H1 (cell line): ENCODE measurements around the gene CLDN15. TPM values are rescaled to one million over a fixed set of nuclear protein-coding genes. Genes with fewer than 3 reads are reported as not detected.
A peak's percentile ranks its signal among the peaks of the same experiment; 100 is the strongest.

Experiments
- CTCF ChIA-PET: fragments of 300-600 bp; sonication (Branson Sonifier 250); formaldehyde crosslinking; loops from one replicate; lab custom pipeline; 2021; ENCODE audit not compliant: partially characterized antibody; lab: Charles Lee
- POLR2A ChIA-PET: fragments of 300-600 bp; sonication (Branson Sonifier 250); formaldehyde crosslinking; loops from one replicate; lab custom pipeline; 2021; ENCODE audit warnings: inconsistent platforms; ENCODE audit not compliant: partially characterized antibody; lab: Charles Lee
- DNase-seq, 2 experiments: peaks; one replicate each; pipeline versions ENCODE4 v3.0.0 to v3.0.0-alpha.2; 2010 to 2022; ENCODE audit warnings: low spot score in 2 of 2, low read depth in 1 of 2, mixed read lengths in 1 of 2
- FAIRE-seq: peaks from 2 replicates; lab custom pipeline; 2011; peaks lifted over from hg19 to GRCh38; lab: Jason Lieb, UNC
- H2AFZ ChIP-seq: 2 replicates; pipeline ENCODE4 v1.8.1; 2012; ENCODE audit warnings: low read length, inconsistent platforms
- H2AK5ac ChIP-seq: 2 replicates; pipeline ENCODE4 v1.6.1; 2013; ENCODE audit warnings: low read depth, low read length
- H2BK120ac ChIP-seq: replicated peaks from 2 replicates; pipeline ENCODE3; 2013; ENCODE audit warnings: low read depth, low read length, inconsistent platforms
- H2BK12ac ChIP-seq: 2 replicates; pipeline ENCODE4 v1.6.1; 2013; ENCODE audit warnings: low read depth, low read length
- H2BK15ac ChIP-seq: 2 replicates; pipeline ENCODE4 v1.6.1; 2013; ENCODE audit warnings: low read length
- H2BK20ac ChIP-seq: 2 replicates; pipeline ENCODE4 v1.6.1; 2013; ENCODE audit warnings: low read length
- H2BK5ac ChIP-seq: 2 replicates; pipeline ENCODE4 v1.6.1; 2013; ENCODE audit warnings: low read depth, low read length
- H3K14ac ChIP-seq: 2 replicates; pipeline ENCODE4 v1.6.1; 2013; ENCODE audit warnings: inconsistent platforms; ENCODE audit not compliant: insufficient read length
- H3K18ac ChIP-seq: 2 replicates; pipeline ENCODE4 v1.6.1; 2013; ENCODE audit warnings: low read length; ENCODE audit errors: extremely low read depth
- H3K23ac ChIP-seq: 2 replicates; pipeline ENCODE4 v1.6.1; 2013; ENCODE audit warnings: inconsistent platforms; ENCODE audit not compliant: insufficient read length
- H3K23me2 ChIP-seq: 2 replicates; pipeline ENCODE4 v1.6.1; 2013; ENCODE audit warnings: low read depth, low read length
- H3K27ac ChIP-seq: 2 replicates; pipeline ENCODE4 v1.6.1; 2011; ENCODE audit warnings: low read depth, low read length, inconsistent platforms
- H3K27me3 ChIP-seq, 4 experiments: replicated peaks in 1 of 4; 1 replicate in 1 of 4; 2 replicates in 3 of 4; pipeline versions ENCODE4 v1.6.1 to v1.8.1; 2011 to 2013; ENCODE audit warnings: low read length in 3 of 4, mild to moderate bottlenecking in 3 of 4, inconsistent platforms in 2 of 4, mixed read lengths in 2 of 4, moderate library complexity in 1 of 4; ENCODE audit not compliant: control insufficient read depth in 3 of 4, insufficient read depth in 3 of 4; ENCODE audit errors: extremely low read depth in 1 of 4
- H3K36me3 ChIP-seq, 4 experiments: 2 replicates each; pipeline versions ENCODE4 v1.6.1 to v1.8.1; 2011 to 2013; ENCODE audit warnings: mild to moderate bottlenecking in 4 of 4, low read length in 3 of 4, moderate library complexity in 2 of 4, control low read depth in 1 of 4, inconsistent platforms in 1 of 4; ENCODE audit not compliant: insufficient read depth in 4 of 4, control insufficient read depth in 2 of 4
- H3K4ac ChIP-seq: replicated peaks from 2 replicates; pipeline ENCODE3; 2013; ENCODE audit warnings: low read length, low read depth, mixed read lengths, inconsistent platforms; ENCODE audit not compliant: insufficient read length
- H3K4me1 ChIP-seq, 4 experiments: replicated peaks in 1 of 4; 1 replicate in 1 of 4; 2 replicates in 3 of 4; pipeline versions ENCODE4 v1.6.1 to v1.8.1; 2011 to 2013; ENCODE audit warnings: low read length in 3 of 4, inconsistent platforms in 2 of 4, mixed read lengths in 1 of 4; ENCODE audit not compliant: insufficient read depth in 4 of 4, control insufficient read depth in 3 of 4
- H3K4me2 ChIP-seq, 2 experiments: 2 replicates each; pipeline versions ENCODE4 v1.6.1 to v1.8.1; 2011 to 2013; ENCODE audit warnings: low read depth in 2 of 2, low read length in 2 of 2, control low read depth in 1 of 2, inconsistent platforms in 1 of 2, mild to moderate bottlenecking in 1 of 2; ENCODE audit not compliant: insufficient read depth in 1 of 2
- H3K4me3 ChIP-seq, 4 experiments: fragments of 200-600, 300-600 bp in 1 of 4; sonication (generic), shearing (Covaris generic), sonication (Bioruptor Twin) in 1 of 4; 2 replicates each; pipeline versions ENCODE4 v1.5.1 to v1.8.1; 2011 to 2016; ENCODE audit warnings: low read length in 4 of 4, low read depth in 3 of 4, control low read depth in 2 of 4, inconsistent platforms in 2 of 4, mild to moderate bottlenecking in 2 of 4, mixed read lengths in 1 of 4, moderate library complexity in 1 of 4; ENCODE audit not compliant: insufficient read depth in 2 of 4; ENCODE audit errors: extremely low read depth in 1 of 4
- H3K56ac ChIP-seq: replicated peaks from 2 replicates; pipeline ENCODE3; 2013; ENCODE audit warnings: low read depth, mild to moderate bottlenecking, mixed read lengths, low read length, inconsistent platforms; ENCODE audit not compliant: insufficient read length
- H3K79me1 ChIP-seq: 2 replicates; pipeline ENCODE4 v1.6.1; 2013; ENCODE audit warnings: low read depth, low read length, control low read depth
- H3K79me2 ChIP-seq, 2 experiments: 2 replicates each; pipeline versions ENCODE4 v1.6.1 to v1.8.1; 2012 to 2013; ENCODE audit warnings: low read length in 2 of 2, mild to moderate bottlenecking in 2 of 2, inconsistent platforms in 1 of 2; ENCODE audit not compliant: insufficient read depth in 2 of 2, control insufficient read depth in 1 of 2
- H3K9ac ChIP-seq, 4 experiments: replicated peaks in 1 of 4; 1 replicate in 1 of 4; 2 replicates in 3 of 4; pipeline versions ENCODE4 v1.6.1 to v1.8.1; 2011 to 2013; ENCODE audit warnings: low read depth in 3 of 4, low read length in 3 of 4, control low read depth in 2 of 4, mild to moderate bottlenecking in 2 of 4, moderate library complexity in 2 of 4, inconsistent platforms in 1 of 4; ENCODE audit errors: extremely low read depth in 1 of 4
- H3K9me3 ChIP-seq, 2 experiments: 2 replicates each; pipeline versions ENCODE4 v1.6.1 to v1.8.1; 2012 to 2013; ENCODE audit warnings: mild to moderate bottlenecking in 2 of 2, moderate library complexity in 2 of 2, control low read depth in 1 of 2, inconsistent platforms in 1 of 2, low read depth in 1 of 2, low read length in 1 of 2, mixed read lengths in 1 of 2; ENCODE audit not compliant: insufficient read depth in 2 of 2
- H4K20me1 ChIP-seq, 2 experiments: replicated peaks in 1 of 2; 2 replicates each; pipeline versions ENCODE3 to v1.8.1; 2011 to 2013; ENCODE audit warnings: inconsistent platforms in 2 of 2, low read length in 2 of 2, mild to moderate bottlenecking in 1 of 2; ENCODE audit not compliant: insufficient read depth in 2 of 2, control insufficient read depth in 1 of 2
- H4K5ac ChIP-seq: 2 replicates; pipeline ENCODE4 v1.6.1; 2013; ENCODE audit warnings: low read length, low read depth, mixed read lengths, inconsistent platforms; ENCODE audit not compliant: insufficient read length
- H4K8ac ChIP-seq: 2 replicates; pipeline ENCODE4 v1.8.0; 2013; ENCODE audit warnings: mild to moderate bottlenecking, moderate library complexity, low read length, inconsistent platforms; ENCODE audit not compliant: insufficient read depth; ENCODE audit errors: extremely low read depth
- H4K91ac ChIP-seq: replicated peaks from 2 replicates; pipeline ENCODE3; 2013; ENCODE audit warnings: low read length, mixed read lengths, inconsistent platforms; ENCODE audit not compliant: insufficient read length
- BRCA1 ChIP-seq: IDR thresholded peaks from 2 replicates; pipeline ENCODE4 v1.6.1; 2012; ENCODE audit warnings: low read depth, low read length, improper control_type of control experiment
- CHD1 ChIP-seq: IDR thresholded peaks from 2 replicates; pipeline ENCODE4 v1.6.1; 2012; ENCODE audit warnings: low read depth, low read length, improper control_type of control experiment
- EZH2 ChIP-seq: fragments of 200-600 bp; sonication (generic); IDR thresholded peaks from 2 replicates; pipeline ENCODE4 v1.7.1; 2012; ENCODE audit warnings: low read depth, mild to moderate bottlenecking, moderate library complexity, low read length, inconsistent platforms; ENCODE audit not compliant: severe bottlenecking
- HDAC2 ChIP-seq, 2 experiments: fragments of 300-600 bp in 1 of 2; sonication (generic) in 1 of 2; IDR thresholded peaks; 2 replicates each; pipeline ENCODE4 v1.6.1; 2011 to 2012; ENCODE audit warnings: low read depth in 2 of 2, low read length in 2 of 2, mild to moderate bottlenecking in 2 of 2, moderate library complexity in 2 of 2, borderline replicate concordance in 1 of 2, inconsistent platforms in 1 of 2
- NANOG ChIP-seq: IDR thresholded peaks from 2 replicates; pipeline ENCODE4 v1.6.1; 2011; ENCODE audit warnings: low read length, low read depth, mild to moderate bottlenecking, inconsistent platforms; ENCODE audit not compliant: insufficient read depth, poor library complexity, severe bottlenecking
- RNF2 ChIP-seq: fragments of 200-900, 300-1000 bp; sonication (generic); IDR thresholded peaks from 2 replicates; pipeline ENCODE4 v1.7.1; 2016; ENCODE audit warnings: borderline replicate concordance, low read depth, mild to moderate bottlenecking, antibody characterized with exemption, low read length; ENCODE audit not compliant: poor library complexity, severe bottlenecking; ENCODE audit errors: missing control alignments
- SP4 ChIP-seq: IDR thresholded peaks from 2 replicates; pipeline ENCODE4 v1.6.1; 2012; ENCODE audit warnings: low read length, inconsistent platforms
- TEAD4 ChIP-seq: IDR thresholded peaks from 2 replicates; pipeline ENCODE4 v1.6.1; 2012; ENCODE audit warnings: low read depth, low read length, inconsistent platforms, mixed read lengths
- WGBS, 2 experiments: shearing (Covaris generic) in 1 of 2; methylation state at CpG; one replicate each; pipeline versions ENCODE4 v1.1.6 to v1.1.7; 2013 to 2015; ENCODE audit warnings: low lambda C conversion rate in 2 of 2, mixed read lengths in 2 of 2, inconsistent platforms in 1 of 2, low coverage in 1 of 2, missing lambda C conversion rate in 1 of 2; ENCODE audit not compliant: insufficient replicate concordance in 2 of 2, insufficient coverage in 1 of 2, insufficient read length in 1 of 2; ENCODE audit errors: extremely low coverage in 1 of 2, missing lambda C conversion rate in 1 of 2; 5-methylcytosine and 5-hydroxymethylcytosine counted together
- polyA plus RNA-seq, 7 experiments: library from polyadenylated mRNA; depleted of rRNA in 3 of 7; stranded (reverse) in 5 of 7; unstranded in 2 of 7; fragments of >200 nt in 5 of 7; fragments of 200-250 nt in 2 of 7; gene quantifications; 1 replicate in 5 of 7; 2 replicates in 1 of 7; 4 replicates in 1 of 7; pipeline versions ENCODE4 v1.2.1 to v1.2.3, GENCODE V29; 2011 to 2013; ENCODE audit warnings: missing spikeins in 2 of 7, mixed read lengths in 2 of 7
- total RNA-seq: library from RNA; stranded (reverse); fragmentation: NEBNext Ultra II Directional; extraction: Animal tissue kit (Norgen Biotek cat#: 25700); gene quantifications from 2 replicates; pipeline ENCODE4 v1.2.1, GENCODE V29; 2021
- TF ChIP-seq, protein P1 (sequence below), 3 experiments: IDR thresholded peaks; 1 replicate in 2 of 3; 2 replicates in 1 of 3; pipeline versions ENCODE4 v1.5.1 to v1.6.1; 2011; ENCODE audit warnings: low read length in 3 of 3, mild to moderate bottlenecking in 3 of 3, inconsistent platforms in 2 of 3, low read depth in 1 of 3, moderate library complexity in 1 of 3; ENCODE audit not compliant: insufficient read depth in 1 of 3; ENCODE audit errors: control extremely low read depth in 1 of 3

Gene CLDN15
- total and polyA plus RNA-seq, 2 of the 8 experiments (the other 6 are each of a cell fraction or from before 2014, with no cell fraction given): 5.5 to 7.6 TPM

DNA sequence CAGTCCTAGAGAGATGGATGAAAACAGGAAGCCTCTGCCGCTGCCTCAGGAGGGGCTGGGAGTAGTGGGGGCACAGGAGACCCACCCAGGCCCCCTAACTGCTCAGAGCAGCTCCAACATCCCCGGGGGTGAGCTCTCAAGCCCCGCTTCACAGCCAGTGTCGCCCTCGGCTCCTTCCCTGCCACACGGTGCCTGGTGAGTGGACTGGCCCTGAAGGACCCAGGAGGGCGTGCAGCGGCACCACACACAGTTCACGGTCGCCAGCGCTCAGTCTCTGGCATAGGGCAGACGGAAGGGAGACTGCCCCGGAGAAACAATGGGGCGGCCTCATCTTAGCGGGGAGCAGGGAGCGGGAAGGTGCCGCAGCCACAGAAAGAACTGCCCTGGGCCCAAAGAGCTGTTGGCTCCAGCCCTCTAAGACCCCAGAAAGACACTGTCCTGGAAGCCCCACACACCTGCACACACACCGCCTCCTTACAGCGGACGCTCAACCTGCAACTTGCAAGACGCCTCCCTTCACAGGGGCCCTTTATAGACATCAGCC is 1.2 kb downstream of the CLDN15 start:
- no peak overlapping the region for H2AK5ac ChIP-seq
- no peaks in the 10 kb centered on the region for H3K27me3 ChIP-seq
- H4K5ac ChIP-seq: no peak overlapping the region
- H3K4me2 ChIP-seq: no peak overlapping the region
- H4K91ac ChIP-seq: no peak overlapping the region
- H3K23ac ChIP-seq: no peak overlapping the region
- H3K56ac ChIP-seq: no peak overlapping the region
- no peak overlapping the region for H2BK5ac ChIP-seq
- H3K9ac ChIP-seq: no peak overlapping the region
- no peak overlapping the region for H3K14ac ChIP-seq
- H2BK20ac ChIP-seq: no peak overlapping the region
- WGBS, 2 experiments: 97% methylated on average over 21 of the region's 21 CpGs; no CpG with 5 or more reads in 1 of the 2 experiments
- no peaks in the 10 kb centered on the region for H3K79me1 ChIP-seq
- no peak overlapping the region for H3K4me3 ChIP-seq
- no peak overlapping the region for H3K18ac ChIP-seq
- H3K36me3 ChIP-seq: no peaks in the 10 kb centered on the region; a peak in 2 of 8 replicates
- H3K4me1 ChIP-seq: peaks cover 0 to 20% (median 12%) of the 10 kb centered on the region in 4 experiments; a peak in 6 of 7 replicates
- ChIA-PET CTCF (interaction anchor here (0.6 to 6.5 kb wide), 11 partner anchors 8 to 349 kb away, joined by 3 to 69 read pairs (median 5); partner anchors contain the start of genes FIS1, PLOD3 and ZNHIT1), POLR2A (interaction anchor here (0.6 to 3.2 kb wide), 12 partner anchors 9 to 57 kb away, joined by 3 to 12 read pairs (median 6); partner anchors contain the start of genes FIS1, PLOD3 and ZNHIT1)
- DNase-seq: no peak
- peak overlapping the region; percentile 63; the same call in 1 of the 2 replicates for H4K8ac ChIP-seq
- no peaks in the 10 kb centered on the region for H3K79me2 ChIP-seq
- no peak for FAIRE-seq
- H2BK120ac ChIP-seq: no peak overlapping the region
- no peak overlapping the region for H2BK15ac ChIP-seq
- no peaks in the 10 kb centered on the region for H3K9me3 ChIP-seq
- no peak overlapping the region for H2AFZ ChIP-seq
- peaks cover 6% of the 10 kb centered on the region; the same call in 1 of the 2 replicates for H3K23me2 ChIP-seq
- H3K27ac ChIP-seq: 0 out of 2 replicates have a peak overlapping the region, but pooled peaks have one; percentile 7
- H2BK12ac ChIP-seq: no peak overlapping the region
- peaks cover 0 to 11% of the 10 kb centered on the region in 2 experiments for H4K20me1 ChIP-seq
- no peak overlapping the region for H3K4ac ChIP-seq
- TF ChIP-seq NANOG (no peak), BRCA1 (no peak), TEAD4 (no peak), CHD1 (no peak), SP4 (no peak), EZH2 (no peak), HDAC2 (IDR thresholded peaks at IDR 0.05; ENCODE audit: borderline replicate concordance in 1 of 2, low read depth in 2 of 2, low read length in 2 of 2) (no peak), RNF2 (no peak)
- TF ChIP-seq, protein P1, sequence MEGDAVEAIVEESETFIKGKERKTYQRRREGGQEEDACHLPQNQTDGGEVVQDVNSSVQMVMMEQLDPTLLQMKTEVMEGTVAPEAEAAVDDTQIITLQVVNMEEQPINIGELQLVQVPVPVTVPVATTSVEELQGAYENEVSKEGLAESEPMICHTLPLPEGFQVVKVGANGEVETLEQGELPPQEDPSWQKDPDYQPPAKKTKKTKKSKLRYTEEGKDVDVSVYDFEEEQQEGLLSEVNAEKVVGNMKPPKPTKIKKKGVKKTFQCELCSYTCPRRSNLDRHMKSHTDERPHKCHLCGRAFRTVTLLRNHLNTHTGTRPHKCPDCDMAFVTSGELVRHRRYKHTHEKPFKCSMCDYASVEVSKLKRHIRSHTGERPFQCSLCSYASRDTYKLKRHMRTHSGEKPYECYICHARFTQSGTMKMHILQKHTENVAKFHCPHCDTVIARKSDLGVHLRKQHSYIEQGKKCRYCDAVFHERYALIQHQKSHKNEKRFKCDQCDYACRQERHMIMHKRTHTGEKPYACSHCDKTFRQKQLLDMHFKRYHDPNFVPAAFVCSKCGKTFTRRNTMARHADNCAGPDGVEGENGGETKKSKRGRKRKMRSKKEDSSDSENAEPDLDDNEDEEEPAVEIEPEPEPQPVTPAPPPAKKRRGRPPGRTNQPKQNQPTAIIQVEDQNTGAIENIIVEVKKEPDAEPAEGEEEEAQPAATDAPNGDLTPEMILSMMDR (IDR thresholded peaks at IDR 0.05; ENCODE audit: control extremely low read depth in 1 of 3, insufficient read depth in 1 of 3, low read depth in 1 of 3, low read length in 3 of 3): no peak
